IPS-20b (cell line): ENCODE results near the gene ABLIM2.

Source experiments
- H3K27ac ChIP-seq: one replicate; pipeline ENCODE4 v1.5.1; 2013; ENCODE audit warnings: low read length
- H3K27me3 ChIP-seq: 2 replicates; pipeline ENCODE4 v1.6.1; 2013; ENCODE audit warnings: mild to moderate bottlenecking, low read length, inconsistent platforms; ENCODE audit not compliant: insufficient read depth
- H3K36me3 ChIP-seq: 2 replicates; pipeline ENCODE4 v1.6.1; 2013; ENCODE audit warnings: low read depth, mild to moderate bottlenecking, inconsistent platforms, low read length, moderate library complexity; ENCODE audit not compliant: insufficient read depth
- H3K4me1 ChIP-seq: 2 replicates; pipeline ENCODE4 v1.6.1; 2013; ENCODE audit warnings: mild to moderate bottlenecking, control low read depth, inconsistent platforms, low read length, moderate library complexity; ENCODE audit not compliant: insufficient read depth
- H3K4me3 ChIP-seq: 2 replicates; pipeline ENCODE4 v1.5.1; 2013; ENCODE audit warnings: mild to moderate bottlenecking, low read length, inconsistent platforms
- H3K9ac ChIP-seq: 2 replicates; pipeline ENCODE4 v1.6.1; 2013; ENCODE audit warnings: low read depth, mild to moderate bottlenecking, inconsistent platforms, low read length, moderate library complexity
- H3K9me3 ChIP-seq: 2 replicates; pipeline ENCODE4 v1.6.1; 2013; ENCODE audit warnings: mild to moderate bottlenecking, low read depth, low read length, inconsistent platforms; ENCODE audit not compliant: insufficient read depth

Gene ABLIM2

DNA sequence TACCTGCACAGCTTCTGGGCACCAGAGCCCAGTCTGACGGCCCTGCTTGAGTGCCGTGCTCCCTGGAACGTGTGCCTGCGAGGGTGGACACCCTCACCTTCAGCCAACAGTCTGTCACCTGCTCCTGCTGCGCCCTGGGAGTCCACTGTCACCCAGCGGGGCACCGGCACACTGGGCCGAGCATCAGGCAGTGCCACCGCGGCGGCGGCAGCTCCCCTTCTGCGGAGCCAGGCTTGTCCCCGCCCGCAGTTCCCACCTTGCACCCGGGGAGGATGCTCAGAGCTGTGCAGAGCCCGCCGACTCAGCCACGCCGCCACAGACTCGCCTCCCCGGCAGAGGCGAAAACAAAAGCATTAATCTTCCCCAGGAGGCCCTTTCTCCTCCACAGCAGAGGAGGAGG is 86.8 kb downstream of the ABLIM2 start:
- H3K27ac ChIP-seq = no peak overlapping the region
- H3K27me3 ChIP-seq = no peaks in the 10 kb centered on the region
- H3K9ac ChIP-seq = no peak overlapping the region
- no peaks in the 10 kb centered on the region for H3K9me3 ChIP-seq
- no peaks in the 10 kb centered on the region for H3K36me3 ChIP-seq
- no peak overlapping the region for H3K4me3 ChIP-seq
- H3K4me1 ChIP-seq = no peaks in the 10 kb centered on the region

- no peaks in the 10 kb centered on the region for H3K36me3 ChIP-seq
- H3K27me3 ChIP-seq = no peaks in the 10 kb centered on the region
- H3K9ac ChIP-seq = no peak overlapping the region
- no peaks in the 10 kb centered on the region for H3K4me1 ChIP-seq
- no peak overlapping the region for H3K27ac ChIP-seq
- H3K4me3 ChIP-seq = no peak overlapping the region
- H3K9me3 ChIP-seq = no peaks in the 10 kb centered on the region
Measured at GRCh38 chr4:8070736-8071718, 87.6 kb downstream of the ABLIM2 start.

- peaks cover 9% of the 10 kb centered on the region for H3K9me3 ChIP-seq
- no peaks in the 10 kb centered on the region for H3K4me1 ChIP-seq
- H3K36me3 ChIP-seq = no peaks in the 10 kb centered on the region
- H3K27ac ChIP-seq = no peak overlapping the region
- H3K4me3 ChIP-seq = no peak overlapping the region
- no peak overlapping the region for H3K9ac ChIP-seq
- no peaks in the 10 kb centered on the region for H3K27me3 ChIP-seq
Measured at GRCh38 chr4:8069102-8069752, 89.4 kb downstream of the ABLIM2 start.

GRCh38 chr4:8067945-8068896 is 90.4 kb downstream of the ABLIM2 start:
- H3K9ac ChIP-seq = no peak overlapping the region

DNA sequence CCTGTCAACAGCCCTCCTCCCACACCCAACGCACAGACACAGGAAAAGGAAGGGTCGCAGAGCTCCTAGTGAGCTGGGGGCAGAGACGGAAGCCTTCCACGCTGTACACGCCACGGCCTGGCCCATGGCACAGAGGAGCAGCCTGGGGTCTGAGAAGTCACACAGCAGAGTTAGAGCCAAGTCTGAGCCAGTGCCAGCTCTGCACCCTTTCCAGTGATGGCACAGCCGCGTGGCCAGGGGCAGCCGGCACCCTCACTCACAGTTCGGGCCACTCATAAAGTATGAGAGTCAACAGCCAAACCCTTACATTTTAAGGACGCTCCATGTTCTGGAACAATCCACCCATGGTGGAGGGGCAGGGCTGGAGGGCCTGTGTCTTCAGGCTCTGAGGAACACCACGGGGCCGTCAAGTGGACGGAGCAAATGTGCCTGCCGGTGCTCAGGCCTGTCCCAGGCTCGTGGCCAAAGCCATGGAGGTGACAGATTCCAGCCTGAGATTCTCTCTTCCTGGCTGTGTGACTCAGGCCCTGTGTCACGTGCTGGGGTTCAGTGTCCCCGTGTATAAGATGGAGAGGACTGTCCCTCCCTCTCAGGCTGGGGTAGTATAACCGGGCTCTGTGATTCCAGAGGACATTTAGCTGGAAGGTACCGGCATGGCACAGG is 91.2 kb downstream of the ABLIM2 start:
- H3K9ac ChIP-seq = no peak overlapping the region
- H3K9me3 ChIP-seq = peaks cover 20% of the 10 kb centered on the region
- H3K27ac ChIP-seq = no peak overlapping the region
- no peak overlapping the region for H3K4me3 ChIP-seq
- H3K27me3 ChIP-seq = no peaks in the 10 kb centered on the region
- no peaks in the 10 kb centered on the region for H3K36me3 ChIP-seq
- no peaks in the 10 kb centered on the region for H3K4me1 ChIP-seq

More at GRCh38 chr4:8067945-8068896, 90.4 kb downstream of the ABLIM2 start:
- Histone ChIP-seq H3K4me1 (no peaks in the 10 kb centered on the region), H3K9me3 (peaks cover 19% of the 10 kb centered on the region), H3K27ac (no peak overlapping the region), H3K4me3 (no peak overlapping the region), H3K36me3 (no peaks in the 10 kb centered on the region), H3K27me3 (no peaks in the 10 kb centered on the region)

GRCh38 chr4:8066336-8066931 is 92.2 kb downstream of the ABLIM2 start:
- Histone ChIP-seq H3K36me3 (no peaks in the 10 kb centered on the region), H3K4me1 (no peaks in the 10 kb centered on the region), H3K4me3 (no peak overlapping the region), H3K9me3 (peaks cover 20% of the 10 kb centered on the region), H3K9ac (no peak overlapping the region), H3K27me3 (no peaks in the 10 kb centered on the region), H3K27ac (no peak overlapping the region)

DNA sequence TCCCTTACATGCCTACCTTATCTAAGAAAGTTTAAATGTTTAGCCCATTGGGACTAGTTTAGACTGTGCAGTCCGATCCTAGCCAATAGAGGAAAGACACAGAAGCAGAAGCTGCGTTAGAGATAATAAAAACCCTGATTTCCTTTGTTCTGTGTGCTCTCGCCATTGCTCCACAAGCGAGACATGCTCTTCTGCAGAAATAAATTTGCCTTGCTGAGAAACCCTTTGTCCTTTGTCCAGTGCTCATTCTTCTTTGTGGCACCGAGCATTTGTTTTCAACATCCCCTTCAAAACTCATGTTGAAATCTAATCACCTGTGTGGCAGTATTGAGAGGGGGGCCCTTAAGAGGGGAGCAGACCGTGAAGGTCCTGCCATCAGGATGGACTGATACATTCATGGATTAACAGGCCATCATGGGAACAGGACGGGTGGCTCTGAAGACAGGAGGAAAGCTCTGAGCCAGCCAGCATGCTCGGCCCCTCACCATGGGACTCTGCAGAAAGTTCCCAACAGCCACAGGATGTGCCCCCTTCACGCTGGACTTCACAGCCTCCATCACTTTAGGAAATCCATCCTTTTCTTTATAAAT is 94.5 kb downstream of the ABLIM2 start:
- peaks cover 20% of the 10 kb centered on the region for H3K9me3 ChIP-seq
- H3K4me1 ChIP-seq = no peaks in the 10 kb centered on the region
- no peaks in the 10 kb centered on the region for H3K27me3 ChIP-seq
- no peak overlapping the region for H3K9ac ChIP-seq
- no peak overlapping the region for H3K4me3 ChIP-seq
- no peak overlapping the region for H3K27ac ChIP-seq
- no peaks in the 10 kb centered on the region for H3K36me3 ChIP-seq

DNA sequence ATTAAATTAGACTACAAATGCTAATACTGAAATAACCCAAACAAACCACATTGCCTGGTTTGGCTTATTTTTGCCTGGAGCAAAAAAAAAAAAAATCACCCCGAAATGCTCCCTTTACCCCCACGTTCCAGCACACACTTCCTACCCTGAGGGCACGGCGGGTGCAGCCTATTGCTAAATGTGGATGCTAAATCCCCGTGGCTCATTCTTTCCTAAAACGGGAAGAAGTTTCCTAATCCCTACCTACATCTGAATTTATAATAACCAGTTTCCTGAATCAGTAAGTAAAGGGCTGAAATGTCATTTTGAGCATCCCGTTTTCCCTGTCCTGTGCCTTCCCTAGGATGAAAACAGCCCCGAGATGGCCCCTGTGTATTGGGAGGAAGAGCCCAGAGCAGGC is 97.0 kb downstream of the ABLIM2 start:
- Histone ChIP-seq H3K36me3 (no peaks in the 10 kb centered on the region), H3K27me3 (no peaks in the 10 kb centered on the region), H3K4me1 (no peaks in the 10 kb centered on the region), H3K27ac (no peak overlapping the region), H3K9ac (no peak overlapping the region), H3K9me3 (peaks cover 20% of the 10 kb centered on the region), H3K4me3 (no peak overlapping the region)

- no peak overlapping the region for H3K9ac ChIP-seq
- no peaks in the 10 kb centered on the region for H3K4me1 ChIP-seq
- peaks cover 20% of the 10 kb centered on the region for H3K9me3 ChIP-seq
- no peaks in the 10 kb centered on the region for H3K27me3 ChIP-seq
- H3K4me3 ChIP-seq = no peak overlapping the region
- H3K36me3 ChIP-seq = no peaks in the 10 kb centered on the region
- H3K27ac ChIP-seq = no peak overlapping the region
Measured at GRCh38 chr4:8061145-8061544, 97.5 kb downstream of the ABLIM2 start.

- Histone ChIP-seq H3K4me1 (no peaks in the 10 kb centered on the region), H3K27me3 (no peaks in the 10 kb centered on the region), H3K9ac (no peak overlapping the region), H3K9me3 (peaks cover 20% of the 10 kb centered on the region), H3K4me3 (no peak overlapping the region), H3K36me3 (no peaks in the 10 kb centered on the region), H3K27ac (no peak overlapping the region)
Measured at GRCh38 chr4:8060632-8061031, 98.0 kb downstream of the ABLIM2 start.
